GM12878 (cell line): ENCODE data around the gene CELF2. TPM values are rescaled to one million over a fixed set of nuclear protein-coding genes. Genes with fewer than 3 reads are reported as not detected.

ENCODE experiments used
- ATAC-seq: fragments of 200-7000 bp; cut with Tn5 transposase; 3 replicates; pipeline ENCODE4 v1.9.1; 2020; ENCODE audit warnings: mild to moderate bottlenecking, moderate library complexity
- BruUV-seq: library from RNA; stranded (reverse); fragments of 400-500 nt; replicated peaks from 2 replicates; lab custom pipeline; 2021; lab: Mats Ljungman, UMichigan
- CTCF ChIA-PET: fragments of 300-600 bp; sonication (Branson Sonifier 250); formaldehyde crosslinking; extraction: SDS; loops from one replicate; lab custom pipeline; 2021; ENCODE audit warnings: inconsistent platforms; lab: Yijun Ruan, JAX
- POLR2A ChIA-PET: fragments of 350-600 bp; formaldehyde crosslinking; extraction: SDS; loops from one replicate; lab custom pipeline; 2021; ENCODE audit warnings: inconsistent platforms; lab: Charles Lee
- RAD21 ChIA-PET: fragments of 300-600 bp; sonication (Branson Sonifier 250); formaldehyde crosslinking; loops from one replicate; lab custom pipeline; 2023; ENCODE audit warnings: antibody characterized with exemption; ENCODE audit not compliant: unreplicated experiment; lab: Charles Lee
- SMC1A ChIA-PET: fragments of 300-600 bp; sonication (Branson Sonifier 250); formaldehyde crosslinking; loops from one replicate; lab custom pipeline; 2023; ENCODE audit not compliant: unreplicated experiment, uncharacterized antibody; lab: Charles Lee
- DNase-seq: peaks from one replicate; pipeline ENCODE4 v3.0.0-alpha.2; 2011; ENCODE audit warnings: low read depth, low spot score
- FAIRE-seq: peaks from 3 replicates; lab custom pipeline; 2011; peaks lifted over from hg19 to GRCh38; lab: Jason Lieb, UNC
- H2AFZ ChIP-seq: 2 replicates; pipeline ENCODE4 v1.6.0; 2011; ENCODE audit warnings: low read depth, low read length, control low read depth; ENCODE audit not compliant: control insufficient read depth
- H3K27ac ChIP-seq: 2 replicates; pipeline ENCODE4 v1.5.1; 2011; ENCODE audit warnings: control low read depth; ENCODE audit not compliant: control insufficient read depth, insufficient read depth
- H3K27me3 ChIP-seq, 2 experiments: replicated peaks in 1 of 2; 2 replicates each; pipeline versions ENCODE4 v1.6.0 to v1.6.1; 2011; ENCODE audit warnings: low read length in 1 of 2; ENCODE audit not compliant: control insufficient read depth in 2 of 2, insufficient read depth in 2 of 2
- H3K36me3 ChIP-seq, 2 experiments: 2 replicates each; pipeline ENCODE4 v1.5.1; 2011; ENCODE audit warnings: low read length in 1 of 2; ENCODE audit not compliant: control insufficient read depth in 2 of 2, insufficient read depth in 2 of 2
- H3K4me1 ChIP-seq: 2 replicates; pipeline ENCODE4 v1.6.1; 2011; ENCODE audit warnings: mild to moderate bottlenecking, low read length, moderate library complexity, mixed read lengths; ENCODE audit not compliant: control insufficient read depth, insufficient read depth
- H3K4me2 ChIP-seq: 2 replicates; pipeline ENCODE4 v1.6.0; 2011; ENCODE audit warnings: control low read depth; ENCODE audit not compliant: control insufficient read depth, insufficient read depth
- H3K4me3 ChIP-seq: fragments of 200-600 bp; sonication (generic); 2 replicates; pipeline ENCODE4 v1.5.1; 2016
- H3K79me2 ChIP-seq: 2 replicates; pipeline ENCODE4 v1.6.0; 2011; ENCODE audit warnings: low read length; ENCODE audit not compliant: control insufficient read depth, insufficient read depth
- H3K9ac ChIP-seq: 2 replicates; pipeline ENCODE4 v1.8.0; 2011; ENCODE audit warnings: low read length, control low read depth, mixed read lengths; ENCODE audit not compliant: control insufficient read depth, insufficient read depth
- H3K9me3 ChIP-seq: replicated peaks from 3 replicates; pipeline ENCODE4 v1.5.1; 2011; ENCODE audit warnings: mild to moderate bottlenecking, low read length; ENCODE audit not compliant: control insufficient read depth, insufficient read depth
- H4K20me1 ChIP-seq: 2 replicates; pipeline ENCODE4 v1.6.0; 2011; ENCODE audit not compliant: control insufficient read depth, insufficient read depth
- ASH2L ChIP-seq: fragments of 300-600, 200-600 bp; sonication (generic); IDR thresholded peaks from 2 replicates; pipeline ENCODE4 v1.6.1; 2017; ENCODE audit warnings: low read depth, mild to moderate bottlenecking, borderline replicate concordance
- BHLHE40 ChIP-seq, 2 experiments: fragments of 450-650 bp in 1 of 2; IDR thresholded peaks; 2 replicates each; pipeline ENCODE4 v1.6.1; 2011 to 2017; ENCODE audit warnings: low read depth in 2 of 2, borderline replicate concordance in 1 of 2, improper control_type of control experiment in 1 of 2, low read length in 1 of 2, mild to moderate bottlenecking in 1 of 2
- CBFB ChIP-seq: IDR thresholded peaks from 2 replicates; pipeline ENCODE4 v1.6.1; 2016; ENCODE audit warnings: antibody characterized with exemption, low read depth
- CBX3 ChIP-seq: fragments of 200-600 bp; sonication (generic); IDR thresholded peaks from 2 replicates; pipeline ENCODE4 v1.6.1; 2016; ENCODE audit warnings: low read depth, borderline replicate concordance
- CREB1 ChIP-seq: IDR thresholded peaks from 2 replicates; pipeline ENCODE4 v1.6.1; 2012; ENCODE audit warnings: low read depth, mild to moderate bottlenecking, inconsistent platforms
- CREM ChIP-seq: IDR thresholded peaks from 2 replicates; pipeline ENCODE4 v1.6.1; 2014; ENCODE audit warnings: antibody characterized with exemption, low read depth
- EGR1 ChIP-seq, 2 experiments: IDR thresholded peaks; 1 replicate in 1 of 2; 2 replicates in 1 of 2; pipeline ENCODE4 v1.6.1; 2011 to 2012; ENCODE audit warnings: low read depth in 2 of 2, low read length in 2 of 2, borderline replicate concordance in 1 of 2, mild to moderate bottlenecking in 1 of 2, moderate library complexity in 1 of 2
- ELK1 ChIP-seq: IDR thresholded peaks from 2 replicates; pipeline ENCODE4 v1.6.1; 2012; ENCODE audit warnings: low read depth, low read length, improper control_type of control experiment
- EZH2 ChIP-seq: IDR thresholded peaks from 2 replicates; pipeline ENCODE4 v1.6.1; 2012; ENCODE audit warnings: low read depth, mild to moderate bottlenecking, control low read depth, inconsistent platforms, low read length, borderline replicate concordance; ENCODE audit not compliant: control insufficient read depth
- HDAC2 ChIP-seq: fragments of 200-600 bp; sonication (generic); IDR thresholded peaks from 2 replicates; pipeline ENCODE4 v1.6.1; 2017
- HDAC6 ChIP-seq: fragments of 200-600 bp; sonication (generic); IDR thresholded peaks from one replicate; pipeline ENCODE4 v1.8.0; 2017; ENCODE audit warnings: antibody characterized with exemption; ENCODE audit not compliant: unreplicated experiment
- MTA2 ChIP-seq: fragments of 450-650 bp; IDR thresholded peaks from 2 replicates; pipeline ENCODE4 v1.6.1; 2016; ENCODE audit warnings: low read depth, mild to moderate bottlenecking, moderate library complexity
- MYB ChIP-seq: fragments of 150-350 bp; IDR thresholded peaks from 2 replicates; pipeline ENCODE4 v1.6.1; 2014; ENCODE audit warnings: mild to moderate bottlenecking, low read depth, low read length, borderline replicate concordance
- MYC ChIP-seq: IDR thresholded peaks from 2 replicates; pipeline ENCODE4 v1.6.1; 2011; ENCODE audit warnings: mild to moderate bottlenecking, low read length, moderate library complexity, inconsistent platforms; ENCODE audit not compliant: insufficient read depth, insufficient replicate concordance, insufficient read length, severe bottlenecking
- NR2F1 ChIP-seq: fragments of 450-650 bp; conservative IDR thresholded peaks from 2 replicates; pipeline ENCODE4 v1.6.1; 2017; ENCODE audit warnings: mild to moderate bottlenecking
- NRF1 ChIP-seq: conservative IDR thresholded peaks from 2 replicates; pipeline ENCODE4 v1.6.1; 2011; ENCODE audit warnings: mild to moderate bottlenecking, low read depth, low read length, improper control_type of control experiment
- RAD21 ChIP-seq: IDR thresholded peaks from 2 replicates; pipeline ENCODE4 v1.6.1; 2011; ENCODE audit warnings: mild to moderate bottlenecking, low read depth, low read length, moderate library complexity; ENCODE audit not compliant: insufficient read depth
- RELA ChIP-seq: fragments of 450-650 bp; IDR thresholded peaks from 2 replicates; pipeline ENCODE4 v1.8.0; 2014; ENCODE audit warnings: borderline replicate concordance; ENCODE audit not compliant: partially characterized antibody
- SMAD1 ChIP-seq: fragments of 450-650 bp; IDR thresholded peaks from 2 replicates; pipeline ENCODE4 v1.6.1; 2018; ENCODE audit warnings: mild to moderate bottlenecking, low read depth; ENCODE audit not compliant: partially characterized antibody
- SP1 ChIP-seq: IDR thresholded peaks from one replicate; pipeline ENCODE4 v1.6.1; 2011; ENCODE audit warnings: low read depth, low read length
- SPI1 ChIP-seq: IDR thresholded peaks from 2 replicates; pipeline ENCODE4 v1.6.1; 2011; ENCODE audit warnings: low read depth, mild to moderate bottlenecking, low read length, moderate library complexity, borderline replicate concordance; ENCODE audit not compliant: insufficient read depth
- SREBF1 ChIP-seq: IDR thresholded peaks from 2 replicates; pipeline ENCODE4 v1.6.1; 2012; ENCODE audit warnings: mild to moderate bottlenecking, low read length
- TAF1 ChIP-seq: IDR thresholded peaks from 2 replicates; pipeline ENCODE4 v1.6.1; 2011; ENCODE audit warnings: mild to moderate bottlenecking, low read depth, low read length, borderline replicate concordance
- TCF12 ChIP-seq: IDR thresholded peaks from 2 replicates; pipeline ENCODE4 v1.6.1; 2011; ENCODE audit warnings: low read depth, mild to moderate bottlenecking, low read length
- ZNF384 ChIP-seq: IDR thresholded peaks from 2 replicates; pipeline ENCODE4 v1.6.1; 2012; ENCODE audit warnings: low read depth, mild to moderate bottlenecking, low read length, improper control_type of control experiment, borderline replicate concordance
- WGBS: methylation state at CpG from one replicate; pipeline ENCODE4 v1.1.6; 2016; ENCODE audit warnings: low lambda C conversion rate; ENCODE audit not compliant: insufficient replicate concordance, insufficient coverage; ENCODE audit errors: missing lambda C conversion rate; 5-methylcytosine and 5-hydroxymethylcytosine counted together
- in situ Hi-C: fragments of 300-500 bp; cut with MboI; formaldehyde crosslinking; loops from 9 replicates; pipeline ENCODE4 v1.14.3; 2018; ENCODE audit warnings: mixed read lengths
- intact Hi-C: fragments of 100-400 bp; cut with micrococcal nuclease; formaldehyde crosslinking; loops from one replicate; pipeline ENCODE4 v1.14.2; 2022; ENCODE audit not compliant: unreplicated experiment
- polyA plus RNA-seq, 11 experiments: library from polyadenylated mRNA; depleted of rRNA in 4 of 11; unstranded in 6 of 11; stranded (reverse) in 5 of 11; fragments of >200 nt; fragmentation: Nextera tagmentation in 4 of 11; fragmentation: Illumina TruSeq in 1 of 11; extraction: Ambion mirVana in 4 of 11; extraction: Trizol in 1 of 11; gene quantifications; 1 replicate in 1 of 11; 2 replicates in 10 of 11; pipeline versions ENCODE4 v1.2.1 to v1.2.3, GENCODE V29; 2011 to 2016; ENCODE audit warnings: inconsistent platforms in 2 of 11, missing spikeins in 2 of 11, low read depth in 1 of 11
- total RNA-seq, 4 experiments: library from RNA; depleted of rRNA in 3 of 4; stranded (reverse); fragments of >200 nt in 3 of 4; fragmentation: Illumina TruSeq in 1 of 4; extraction: Trizol in 1 of 4; gene quantifications; 2 replicates each; pipeline versions ENCODE4 v1.2.1 to v1.2.3, GENCODE V29; 2013 to 2021

The CELF2 gene
- total and polyA plus RNA-seq, 10 of the 15 experiments (the other 5 are each of a cell fraction or from before 2014, with no cell fraction given): 20.8 to 129 (median 86.3) TPM

- in situ Hi-C loops (no loop called here), intact Hi-C loops (loop anchor here (2.0 kb wide), 1 partner anchor 17 kb away; no protein-coding TSS in a partner anchor)
- Histone ChIP-seq H2AFZ (no peak overlapping the region), H3K4me3 (0 out of 2 replicates have a peak overlapping the region, but pooled peaks have one; percentile 8), H3K4me1 (peaks cover 62% of the 10 kb centered on the region), H3K4me2 (peak overlapping the region; percentile 72), H3K36me3 (peaks cover 25 to 43% of the 10 kb centered on the region in 2 experiments), H3K9me3 (no peaks in the 10 kb centered on the region), H3K27me3 (no peaks in the 10 kb centered on the region), H3K27ac (peak overlapping the region; percentile 77), H3K79me2 (peaks cover 96% of the 10 kb centered on the region), H3K9ac (peak overlapping the region; percentile 15; the same call in 1 of the 2 replicates), H4K20me1 (0 out of 2 replicates have a peak, but pooled peaks cover 5% of the 10 kb centered on the region)
- ChIA-PET POLR2A (interaction anchor here (0.6 to 3.1 kb wide), 14 partner anchors 9 to 63 kb away, joined by 3 to 19 read pairs (median 4); no protein-coding TSS in a partner anchor), SMC1A (interaction anchor here (0.7 to 10.1 kb wide), 20 partner anchors 11 to 112 kb away, joined by 3 to 108 read pairs (median 6); no protein-coding TSS in a partner anchor), RAD21 (interaction anchor here (0.7 to 4.6 kb wide), 13 partner anchors 10 to 62 kb away, joined by 3 to 23 read pairs (median 8); no protein-coding TSS in a partner anchor), CTCF (interaction anchor here (1.2 to 4.4 kb wide), 13 partner anchors 10 to 49 kb away, joined by 3 to 27 read pairs (median 5); no protein-coding TSS in a partner anchor)
- 13% methylated on average over 5 of the region's 5 CpGs for WGBS
- FAIRE-seq (peak; percentile 27), ATAC-seq (peak; percentile 79), DNase-seq (no peak)
- BruUV-seq: no TSS peak
- no peak for TF ChIP-seq CBX3
- no peak for TF ChIP-seq RELA
- no peak for TF ChIP-seq NRF1
- TF ChIP-seq ZNF384: no peak
- TF ChIP-seq SPI1: no peak
- TF ChIP-seq EGR1 (IDR thresholded peaks at IDR 0.05; ENCODE audit: borderline replicate concordance in 1 of 2, low read depth in 2 of 2, low read length in 2 of 2): no peak
- TF ChIP-seq MTA2: no peak
- no peak for TF ChIP-seq NR2F1
- 0 out of 2 replicates have a peak, but pooled peaks have one; percentile 18 for TF ChIP-seq TCF12
- no peak for TF ChIP-seq SREBF1
- TF ChIP-seq ELK1: no peak
- no peak for TF ChIP-seq RAD21
- TF ChIP-seq CBFB: no peak
- no peak for TF ChIP-seq HDAC6
- TF ChIP-seq CREB1: peak; percentile 48; the same call in 1 of the 2 replicates
- TF ChIP-seq SP1: no peak
- TF ChIP-seq TAF1: no peak
- no peak for TF ChIP-seq MYC
- TF ChIP-seq HDAC2: no peak
- peak in 1 of 2 experiments; percentile 24; a peak in 1 of 4 replicates for TF ChIP-seq BHLHE40 (IDR thresholded peaks at IDR 0.05; ENCODE audit: borderline replicate concordance in 1 of 2, low read depth in 2 of 2, low read length in 1 of 2)
- no peak for TF ChIP-seq MYB
- TF ChIP-seq EZH2: no peak
- no peak for TF ChIP-seq ASH2L
- TF ChIP-seq CREM: peak; percentile 11; the same call in 1 of the 2 replicates
- TF ChIP-seq SMAD1: no peak
These were observed 208.3 kb downstream of the CELF2 start for GRCh38 chr10:11225935-11226334.
